Measurements from ENCODE around the gene ARHGAP30. TPM values are rescaled to one million over a fixed set of nuclear protein-coding genes. Genes with fewer than 3 reads are reported as not detected.
A peak's percentile ranks its signal among the peaks of the same experiment; 100 is the strongest.
"Not testable (repeated sequence)": the region's sequence is repeated elsewhere in the genome, so short reads cannot be mapped to it uniquely, and the experiment has no call there.

The ARHGAP30 gene
- total RNA-seq, 2 donors from 2014 or later: 0.07 to 0.13 TPM

DNA sequence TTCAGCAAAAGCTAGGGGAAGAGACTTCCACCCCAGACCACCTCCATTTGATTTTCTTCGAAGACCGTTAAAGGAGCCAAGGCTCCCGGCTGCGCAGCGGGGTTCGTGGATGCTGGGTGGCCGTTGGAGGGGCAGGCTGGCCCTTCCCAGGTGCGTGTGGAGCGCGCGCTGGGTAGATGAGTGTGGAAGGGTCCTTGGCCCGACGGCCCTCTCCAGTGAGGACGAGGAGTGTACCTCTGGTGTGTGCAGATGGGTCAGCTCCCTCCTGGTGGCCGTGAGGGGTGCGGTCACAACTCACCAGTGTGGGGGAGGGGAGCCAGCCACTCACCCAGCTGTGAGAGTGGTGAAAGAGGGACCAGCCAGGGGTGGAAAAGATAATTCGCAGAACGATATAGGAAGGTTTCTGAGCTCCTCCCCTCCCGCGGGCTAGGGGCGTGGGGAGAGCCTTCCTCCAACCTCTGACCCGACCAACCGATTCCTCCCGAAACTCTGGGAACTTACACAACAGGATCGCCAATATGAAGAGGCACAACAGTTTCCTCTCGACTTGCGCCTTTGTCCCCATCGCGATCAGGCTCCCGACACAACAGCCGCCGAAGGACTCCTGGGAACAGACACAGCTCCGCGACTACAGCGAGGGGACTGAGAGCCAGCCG, 49.1 kb downstream of the ARHGAP30 start, which contains the start of gene F11R:
F11R (minus strand) TSS at position 644 of the 656 bp plus-strand sequence; CDS start at position 565, 79 bp downstream.
- TF ChIP-seq, protein P1, sequence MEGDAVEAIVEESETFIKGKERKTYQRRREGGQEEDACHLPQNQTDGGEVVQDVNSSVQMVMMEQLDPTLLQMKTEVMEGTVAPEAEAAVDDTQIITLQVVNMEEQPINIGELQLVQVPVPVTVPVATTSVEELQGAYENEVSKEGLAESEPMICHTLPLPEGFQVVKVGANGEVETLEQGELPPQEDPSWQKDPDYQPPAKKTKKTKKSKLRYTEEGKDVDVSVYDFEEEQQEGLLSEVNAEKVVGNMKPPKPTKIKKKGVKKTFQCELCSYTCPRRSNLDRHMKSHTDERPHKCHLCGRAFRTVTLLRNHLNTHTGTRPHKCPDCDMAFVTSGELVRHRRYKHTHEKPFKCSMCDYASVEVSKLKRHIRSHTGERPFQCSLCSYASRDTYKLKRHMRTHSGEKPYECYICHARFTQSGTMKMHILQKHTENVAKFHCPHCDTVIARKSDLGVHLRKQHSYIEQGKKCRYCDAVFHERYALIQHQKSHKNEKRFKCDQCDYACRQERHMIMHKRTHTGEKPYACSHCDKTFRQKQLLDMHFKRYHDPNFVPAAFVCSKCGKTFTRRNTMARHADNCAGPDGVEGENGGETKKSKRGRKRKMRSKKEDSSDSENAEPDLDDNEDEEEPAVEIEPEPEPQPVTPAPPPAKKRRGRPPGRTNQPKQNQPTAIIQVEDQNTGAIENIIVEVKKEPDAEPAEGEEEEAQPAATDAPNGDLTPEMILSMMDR (conservative IDR thresholded peaks at IDR 0.05): peak; percentile 63
- H3K9ac ChIP-seq (ENCODE audit: extremely low read depth, low read length, poor library complexity, severe bottlenecking): peak within 1 kb of the TSS; percentile 96
- WGBS, 2 experiments (ENCODE audit: insufficient coverage in 1 of 2, insufficient read length in 1 of 2): 0% methylated on average over 21 to 36 of the region's 36 CpGs
- peak within 1 kb of the TSS; percentile 100 for H3K27ac Mint-ChIP-seq
- no peaks in the 10 kb centered on the region for H3K27me3 ChIP-seq (ENCODE audit: control insufficient read depth, insufficient read depth, low read length, poor library complexity, severe bottlenecking)
- H3K36me3 Mint-ChIP-seq (ENCODE audit: low read depth): peaks cover 8% of the 10 kb centered on the region
- peaks cover 40% of the 10 kb centered on the region for H3K4me1 Mint-ChIP-seq
- H3K27ac ChIP-seq (ENCODE audit: low read depth, low read length): peak within 1 kb of the TSS; percentile 63
- peaks cover 7% of the 10 kb centered on the region for H3K4me1 ChIP-seq (ENCODE audit: control insufficient read depth, insufficient read depth, low read length)
- H3K4me3 ChIP-seq (ENCODE audit: low read length): peak within 1 kb of the TSS; percentile 98
- no peaks in the 10 kb centered on the region for H3K36me3 ChIP-seq (ENCODE audit: control insufficient read depth, insufficient read depth, low read length)
- peak; percentile 89 for DNase-seq
- H3K4me3 Mint-ChIP-seq: peak within 1 kb of the TSS; percentile 99
- H3K9me3 Mint-ChIP-seq: no peaks in the 10 kb centered on the region
- H3K27me3 Mint-ChIP-seq (ENCODE audit: insufficient read depth): no peaks in the 10 kb centered on the region
- no peaks in the 10 kb centered on the region for H3K9me3 ChIP-seq (ENCODE audit: control insufficient read depth, low read length)

DNA sequence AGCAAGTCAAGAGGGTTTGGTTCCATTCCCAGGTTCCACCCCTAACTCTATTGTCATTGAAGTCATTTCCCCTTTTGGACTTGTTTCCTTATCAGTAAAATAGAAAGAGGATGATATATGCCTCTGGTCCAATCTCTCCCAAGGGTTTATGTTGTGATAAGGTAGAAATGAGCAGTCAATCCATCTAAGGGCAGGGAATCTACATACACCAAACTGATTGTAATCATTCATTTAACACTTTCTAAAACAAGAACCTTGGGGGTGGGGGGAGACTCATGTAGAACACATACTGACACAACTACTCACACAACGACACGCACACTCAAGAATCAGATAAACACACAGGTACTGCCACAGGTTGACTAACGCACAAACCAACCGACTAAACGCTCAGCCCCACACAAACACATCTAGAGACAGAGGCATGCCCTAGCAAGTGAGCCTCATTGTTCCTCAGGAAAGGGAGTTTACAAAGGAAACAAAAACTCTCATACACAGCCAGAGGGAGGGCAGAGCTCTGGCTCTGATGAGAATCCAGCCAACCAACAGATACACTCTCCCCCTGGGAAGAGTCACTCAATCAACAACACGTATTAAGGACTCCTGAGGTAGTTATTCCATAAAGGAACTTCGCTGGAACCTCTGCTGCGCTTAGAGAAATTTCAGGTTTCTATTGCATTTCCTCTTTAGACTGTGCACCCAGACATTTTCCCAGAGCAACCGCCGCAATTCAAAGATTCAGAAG, 49.8 kb downstream of the ARHGAP30 start:
- Mint-ChIP-seq H3K27me3 (ENCODE audit: insufficient read depth) (no peaks in the 10 kb centered on the region), H3K4me1 (peaks cover 40% of the 10 kb centered on the region), H3K4me3 (peak overlapping the region; percentile 99), H3K36me3 (ENCODE audit: low read depth) (peaks cover 11% of the 10 kb centered on the region), H3K9me3 (no peaks in the 10 kb centered on the region), H3K27ac (peak overlapping the region; percentile 100)
- peak overlapping the region; percentile 63 for H3K27ac ChIP-seq (ENCODE audit: low read depth, low read length)
- no peaks in the 10 kb centered on the region for H3K9me3 ChIP-seq (ENCODE audit: control insufficient read depth, low read length)
- TF ChIP-seq, protein P1 (conservative IDR thresholded peaks at IDR 0.05): no peak
- H3K9ac ChIP-seq (ENCODE audit: extremely low read depth, low read length, poor library complexity, severe bottlenecking): peak overlapping the region; percentile 96
- H3K4me1 ChIP-seq (ENCODE audit: control insufficient read depth, insufficient read depth, low read length): peaks cover 7% of the 10 kb centered on the region
- H3K27me3 ChIP-seq (ENCODE audit: control insufficient read depth, insufficient read depth, low read length, poor library complexity, severe bottlenecking): no peaks in the 10 kb centered on the region
- peak; percentile 67 for DNase-seq
- 0 to 5% methylated on average over 3 to 10 of the region's 10 CpGs for WGBS, 2 experiments (ENCODE audit: insufficient coverage in 1 of 2, insufficient read length in 1 of 2)
- H3K36me3 ChIP-seq (ENCODE audit: control insufficient read depth, insufficient read depth, low read length): no peaks in the 10 kb centered on the region
- peak overlapping the region; percentile 98 for H3K4me3 ChIP-seq (ENCODE audit: low read length)

DNA sequence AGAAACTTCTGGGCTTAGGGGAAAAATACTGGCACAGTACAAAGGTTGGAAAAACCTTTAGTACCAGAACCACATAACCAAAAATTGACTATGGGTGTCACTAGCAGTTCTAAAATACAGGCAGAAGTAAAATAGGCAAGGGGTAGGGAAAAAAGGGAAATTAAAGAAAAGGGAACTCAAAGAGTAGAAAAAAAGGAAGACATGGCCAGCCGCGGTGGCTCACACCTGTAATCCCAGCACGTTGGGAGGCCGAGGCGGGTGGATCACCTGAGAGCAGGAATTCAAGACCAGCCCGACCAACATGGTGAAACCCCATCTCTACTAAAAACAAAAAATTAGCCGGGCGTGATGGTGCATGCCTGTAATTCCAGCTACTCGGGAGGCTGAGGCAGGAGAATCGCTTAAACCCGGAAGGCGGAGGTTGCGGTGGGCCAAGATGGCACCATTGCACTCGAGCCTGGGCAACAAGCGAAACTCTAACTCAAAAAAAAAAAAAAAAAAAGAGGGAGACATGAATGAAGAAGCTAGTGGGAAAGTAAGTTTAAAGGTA, 50.5 kb downstream of the ARHGAP30 start:
- H3K9me3 ChIP-seq (ENCODE audit: control insufficient read depth, low read length); DNase-seq; H3K27ac ChIP-seq (ENCODE audit: low read depth, low read length); H3K36me3 ChIP-seq (ENCODE audit: control insufficient read depth, insufficient read depth, low read length); H3K9me3 Mint-ChIP-seq; H3K27me3 ChIP-seq (ENCODE audit: control insufficient read depth, insufficient read depth, low read length, poor library complexity, severe bottlenecking); H3K27me3 Mint-ChIP-seq (ENCODE audit: insufficient read depth); H3K4me1 ChIP-seq (ENCODE audit: control insufficient read depth, insufficient read depth, low read length): not testable (repeated sequence)
- WGBS, 2 experiments (ENCODE audit: insufficient coverage in 1 of 2, insufficient read length in 1 of 2): 90 to 93% methylated on average over 14 to 15 of the region's 15 CpGs
- Mint-ChIP-seq H3K36me3 (ENCODE audit: low read depth) (peaks cover 15% of the 10 kb centered on the region), H3K27ac (peak overlapping the region; percentile 64), H3K4me3 (peak overlapping the region; percentile 99), H3K4me1 (peaks cover 41% of the 10 kb centered on the region)
- peak overlapping the region; percentile 96 for H3K9ac ChIP-seq (ENCODE audit: extremely low read depth, low read length, poor library complexity, severe bottlenecking)
- H3K4me3 ChIP-seq (ENCODE audit: low read length): peak overlapping the region; percentile 98
